Measurements from ENCODE around the gene PHLPP1.

PHLPP1 gene

DNA sequence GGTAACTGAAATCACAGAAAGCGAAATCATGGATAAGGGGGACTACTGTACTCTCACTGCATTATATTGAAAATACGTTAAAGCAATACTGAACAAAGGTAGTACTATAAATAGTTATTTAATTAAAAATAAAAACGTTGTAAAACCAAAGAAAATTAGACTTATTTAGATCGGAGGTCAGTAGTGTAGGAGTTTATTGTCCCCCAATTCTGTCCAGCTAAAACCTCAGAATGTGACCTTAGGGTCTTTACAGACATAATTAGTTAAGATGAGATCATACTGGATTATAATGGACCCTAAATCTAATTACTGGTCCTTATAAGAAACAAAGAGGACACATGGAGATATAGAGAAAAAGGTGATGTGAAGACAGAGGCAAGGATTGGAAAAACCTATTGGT is 95.3 kb downstream of the PHLPP1 start (continued):
- TF ChIP-seq, protein P1, sequence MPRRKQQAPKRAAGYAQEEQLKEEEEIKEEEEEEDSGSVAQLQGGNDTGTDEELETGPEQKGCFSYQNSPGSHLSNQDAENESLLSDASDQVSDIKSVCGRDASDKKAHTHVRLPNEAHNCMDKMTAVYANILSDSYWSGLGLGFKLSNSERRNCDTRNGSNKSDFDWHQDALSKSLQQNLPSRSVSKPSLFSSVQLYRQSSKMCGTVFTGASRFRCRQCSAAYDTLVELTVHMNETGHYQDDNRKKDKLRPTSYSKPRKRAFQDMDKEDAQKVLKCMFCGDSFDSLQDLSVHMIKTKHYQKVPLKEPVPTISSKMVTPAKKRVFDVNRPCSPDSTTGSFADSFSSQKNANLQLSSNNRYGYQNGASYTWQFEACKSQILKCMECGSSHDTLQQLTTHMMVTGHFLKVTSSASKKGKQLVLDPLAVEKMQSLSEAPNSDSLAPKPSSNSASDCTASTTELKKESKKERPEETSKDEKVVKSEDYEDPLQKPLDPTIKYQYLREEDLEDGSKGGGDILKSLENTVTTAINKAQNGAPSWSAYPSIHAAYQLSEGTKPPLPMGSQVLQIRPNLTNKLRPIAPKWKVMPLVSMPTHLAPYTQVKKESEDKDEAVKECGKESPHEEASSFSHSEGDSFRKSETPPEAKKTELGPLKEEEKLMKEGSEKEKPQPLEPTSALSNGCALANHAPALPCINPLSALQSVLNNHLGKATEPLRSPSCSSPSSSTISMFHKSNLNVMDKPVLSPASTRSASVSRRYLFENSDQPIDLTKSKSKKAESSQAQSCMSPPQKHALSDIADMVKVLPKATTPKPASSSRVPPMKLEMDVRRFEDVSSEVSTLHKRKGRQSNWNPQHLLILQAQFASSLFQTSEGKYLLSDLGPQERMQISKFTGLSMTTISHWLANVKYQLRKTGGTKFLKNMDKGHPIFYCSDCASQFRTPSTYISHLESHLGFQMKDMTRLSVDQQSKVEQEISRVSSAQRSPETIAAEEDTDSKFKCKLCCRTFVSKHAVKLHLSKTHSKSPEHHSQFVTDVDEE (CRISPR knock-in tag; IDR thresholded peaks at IDR 0.05): no peak
- no peak for TF ChIP-seq GLIS3 (CRISPR knock-in tag; IDR thresholded peaks at IDR 0.05)
- TF ChIP-seq ZFP30 (CRISPR knock-in tag; IDR thresholded peaks at IDR 0.05): no peak
- TF ChIP-seq, protein P2, sequence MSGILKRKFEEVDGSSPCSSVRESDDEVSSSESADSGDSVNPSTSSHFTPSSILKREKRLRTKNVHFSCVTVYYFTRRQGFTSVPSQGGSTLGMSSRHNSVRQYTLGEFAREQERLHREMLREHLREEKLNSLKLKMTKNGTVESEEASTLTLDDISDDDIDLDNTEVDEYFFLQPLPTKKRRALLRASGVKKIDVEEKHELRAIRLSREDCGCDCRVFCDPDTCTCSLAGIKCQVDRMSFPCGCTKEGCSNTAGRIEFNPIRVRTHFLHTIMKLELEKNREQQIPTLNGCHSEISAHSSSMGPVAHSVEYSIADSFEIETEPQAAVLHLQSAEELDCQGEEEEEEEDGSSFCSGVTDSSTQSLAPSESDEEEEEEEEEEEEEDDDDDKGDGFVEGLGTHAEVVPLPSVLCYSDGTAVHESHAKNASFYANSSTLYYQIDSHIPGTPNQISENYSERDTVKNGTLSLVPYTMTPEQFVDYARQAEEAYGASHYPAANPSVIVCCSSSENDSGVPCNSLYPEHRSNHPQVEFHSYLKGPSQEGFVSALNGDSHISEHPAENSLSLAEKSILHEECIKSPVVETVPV (CRISPR knock-in tag; IDR thresholded peaks at IDR 0.05): no peak
- TF ChIP-seq, protein P3, sequence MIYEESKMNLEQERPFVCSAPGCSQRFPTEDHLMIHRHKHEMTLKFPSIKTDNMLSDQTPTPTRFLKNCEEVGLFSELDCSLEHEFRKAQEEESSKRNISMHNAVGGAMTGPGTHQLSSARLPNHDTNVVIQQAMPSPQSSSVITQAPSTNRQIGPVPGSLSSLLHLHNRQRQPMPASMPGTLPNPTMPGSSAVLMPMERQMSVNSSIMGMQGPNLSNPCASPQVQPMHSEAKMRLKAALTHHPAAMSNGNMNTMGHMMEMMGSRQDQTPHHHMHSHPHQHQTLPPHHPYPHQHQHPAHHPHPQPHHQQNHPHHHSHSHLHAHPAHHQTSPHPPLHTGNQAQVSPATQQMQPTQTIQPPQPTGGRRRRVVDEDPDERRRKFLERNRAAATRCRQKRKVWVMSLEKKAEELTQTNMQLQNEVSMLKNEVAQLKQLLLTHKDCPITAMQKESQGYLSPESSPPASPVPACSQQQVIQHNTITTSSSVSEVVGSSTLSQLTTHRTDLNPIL (CRISPR knock-in tag; IDR thresholded peaks at IDR 0.05; ENCODE audit: low read depth): no peak

DNA sequence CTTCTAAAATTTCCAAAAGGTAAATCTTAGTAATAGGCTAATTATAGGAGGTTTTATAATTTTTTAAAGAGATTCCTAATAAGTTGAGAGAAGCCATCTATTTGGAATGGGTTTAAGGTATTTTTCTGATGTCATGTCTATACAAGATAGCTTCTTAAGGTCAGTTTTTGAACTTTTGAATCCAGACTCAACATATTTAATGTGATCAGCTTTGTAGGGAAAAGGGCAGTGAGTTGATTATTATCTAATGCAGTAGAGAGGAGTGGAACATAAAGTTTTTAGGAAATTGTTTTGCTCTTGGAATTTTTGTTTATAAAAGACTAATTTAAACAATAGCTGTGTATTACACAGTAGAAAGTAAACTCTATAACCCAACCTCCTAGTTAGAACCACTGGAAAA is 96.3 kb downstream of the PHLPP1 start:
- ATAC-seq: no peak
- TF ChIP-seq TCF4 (CRISPR knock-in tag; IDR thresholded peaks at IDR 0.05; ENCODE audit: borderline replicate concordance) (no peak), ISL1 (CRISPR knock-in tag; IDR thresholded peaks at IDR 0.05) (no peak), ZC3H10 (CRISPR knock-in tag; IDR thresholded peaks at IDR 0.05) (no peak), CSDC2 (CRISPR knock-in tag; IDR thresholded peaks at IDR 0.05) (no peak), GLIS3 (CRISPR knock-in tag; IDR thresholded peaks at IDR 0.05) (no peak), RARB (CRISPR knock-in tag; IDR thresholded peaks at IDR 0.05) (no peak), ZNF70 (CRISPR knock-in tag; IDR thresholded peaks at IDR 0.05) (no peak), ESRRG (CRISPR knock-in tag; IDR thresholded peaks at IDR 0.05) (no peak), OSR1 (CRISPR knock-in tag; IDR thresholded peaks at IDR 0.05) (no peak), ZNF8 (CRISPR knock-in tag; IDR thresholded peaks at IDR 0.05) (no peak), ZNF565 (CRISPR knock-in tag; conservative IDR thresholded peaks at IDR 0.05; ENCODE audit: low read depth) (no peak), ARNTL (CRISPR knock-in tag; IDR thresholded peaks at IDR 0.05; ENCODE audit: borderline replicate concordance, low read depth) (no peak)
- TF ChIP-seq, protein P1 (CRISPR knock-in tag; IDR thresholded peaks at IDR 0.05): no peak
- TF ChIP-seq, protein P3 (CRISPR knock-in tag; IDR thresholded peaks at IDR 0.05; ENCODE audit: low read depth): no peak
- TF ChIP-seq, protein P2 (CRISPR knock-in tag; IDR thresholded peaks at IDR 0.05): no peak
- TF ChIP-seq, protein P4, sequence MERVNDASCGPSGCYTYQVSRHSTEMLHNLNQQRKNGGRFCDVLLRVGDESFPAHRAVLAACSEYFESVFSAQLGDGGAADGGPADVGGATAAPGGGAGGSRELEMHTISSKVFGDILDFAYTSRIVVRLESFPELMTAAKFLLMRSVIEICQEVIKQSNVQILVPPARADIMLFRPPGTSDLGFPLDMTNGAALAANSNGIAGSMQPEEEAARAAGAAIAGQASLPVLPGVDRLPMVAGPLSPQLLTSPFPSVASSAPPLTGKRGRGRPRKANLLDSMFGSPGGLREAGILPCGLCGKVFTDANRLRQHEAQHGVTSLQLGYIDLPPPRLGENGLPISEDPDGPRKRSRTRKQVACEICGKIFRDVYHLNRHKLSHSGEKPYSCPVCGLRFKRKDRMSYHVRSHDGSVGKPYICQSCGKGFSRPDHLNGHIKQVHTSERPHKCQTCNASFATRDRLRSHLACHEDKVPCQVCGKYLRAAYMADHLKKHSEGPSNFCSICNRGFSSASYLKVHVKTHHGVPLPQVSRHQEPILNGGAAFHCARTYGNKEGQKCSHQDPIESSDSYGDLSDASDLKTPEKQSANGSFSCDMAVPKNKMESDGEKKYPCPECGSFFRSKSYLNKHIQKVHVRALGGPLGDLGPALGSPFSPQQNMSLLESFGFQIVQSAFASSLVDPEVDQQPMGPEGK (CRISPR knock-in tag; IDR thresholded peaks at IDR 0.05; ENCODE audit: borderline replicate concordance): no peak

Measured in SK-N-SH treated with all-trans-retinoic acid at 6 μM for 48 hours (cell line).